VCaP (cell line): ENCODE measurements around the gene FNIP2.

Experiments
- H3K27ac ChIP-seq: fragments of 450-650 bp; 2 replicates; pipeline ENCODE4 v1.5.1; 2017
- TF ChIP-seq, protein P1 (sequence below): fragments of 450-650 bp; conservative IDR thresholded peaks from 2 replicates; pipeline ENCODE4 v1.5.1; 2017; ENCODE audit warnings: mild to moderate bottlenecking, moderate library complexity

Gene FNIP2

DNA sequence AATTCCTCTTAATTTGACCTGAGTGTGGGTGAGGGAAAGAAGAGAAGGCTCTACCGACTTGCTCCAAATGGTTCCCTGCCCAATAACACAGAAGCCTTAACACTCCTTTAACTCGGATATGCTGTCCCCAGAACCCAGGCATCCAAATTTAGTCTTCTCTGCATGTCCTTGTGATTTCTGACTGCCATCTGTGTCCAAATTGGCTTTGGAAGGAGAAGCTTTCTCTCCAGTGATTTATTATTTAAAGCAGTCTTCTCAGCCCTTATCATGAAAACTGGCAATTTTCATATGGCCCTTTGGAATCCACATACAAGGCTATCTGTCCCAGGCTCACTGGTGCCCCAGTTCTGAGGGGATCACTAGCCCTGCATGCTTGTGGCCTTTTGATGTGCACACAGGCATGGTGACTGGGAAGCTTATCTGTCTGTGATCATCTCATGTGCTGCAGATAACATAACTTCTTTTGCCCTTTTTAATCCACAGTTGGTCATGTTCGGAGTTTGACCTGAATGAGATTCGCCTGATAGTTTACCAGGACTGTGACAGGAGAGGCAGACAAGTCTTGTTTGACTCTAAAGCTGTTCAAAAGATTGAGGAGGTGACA lies 56.7 kb downstream of the FNIP2 start:
- peak overlapping the region; percentile 99 for H3K27ac ChIP-seq

DNA sequence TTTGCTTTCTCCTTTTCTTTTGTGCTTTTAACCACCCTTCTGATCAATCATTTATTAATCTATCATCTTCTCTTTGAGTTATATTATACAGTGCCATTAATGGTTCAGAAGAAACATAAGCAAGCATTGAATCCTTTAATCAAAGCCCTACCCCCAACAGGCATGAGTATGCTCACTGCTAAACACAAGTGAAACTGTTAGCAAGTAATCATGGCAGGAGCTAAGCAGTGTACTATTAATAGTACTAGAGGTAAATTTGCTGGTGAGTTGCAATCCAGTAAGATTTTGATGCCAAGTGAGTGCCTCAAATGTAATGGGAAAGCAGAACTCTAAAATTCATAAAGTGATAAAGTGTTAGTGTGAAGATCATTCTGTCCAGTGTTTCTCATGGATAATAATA lies 57.2 kb downstream of the FNIP2 start:
- TF ChIP-seq, protein P1, sequence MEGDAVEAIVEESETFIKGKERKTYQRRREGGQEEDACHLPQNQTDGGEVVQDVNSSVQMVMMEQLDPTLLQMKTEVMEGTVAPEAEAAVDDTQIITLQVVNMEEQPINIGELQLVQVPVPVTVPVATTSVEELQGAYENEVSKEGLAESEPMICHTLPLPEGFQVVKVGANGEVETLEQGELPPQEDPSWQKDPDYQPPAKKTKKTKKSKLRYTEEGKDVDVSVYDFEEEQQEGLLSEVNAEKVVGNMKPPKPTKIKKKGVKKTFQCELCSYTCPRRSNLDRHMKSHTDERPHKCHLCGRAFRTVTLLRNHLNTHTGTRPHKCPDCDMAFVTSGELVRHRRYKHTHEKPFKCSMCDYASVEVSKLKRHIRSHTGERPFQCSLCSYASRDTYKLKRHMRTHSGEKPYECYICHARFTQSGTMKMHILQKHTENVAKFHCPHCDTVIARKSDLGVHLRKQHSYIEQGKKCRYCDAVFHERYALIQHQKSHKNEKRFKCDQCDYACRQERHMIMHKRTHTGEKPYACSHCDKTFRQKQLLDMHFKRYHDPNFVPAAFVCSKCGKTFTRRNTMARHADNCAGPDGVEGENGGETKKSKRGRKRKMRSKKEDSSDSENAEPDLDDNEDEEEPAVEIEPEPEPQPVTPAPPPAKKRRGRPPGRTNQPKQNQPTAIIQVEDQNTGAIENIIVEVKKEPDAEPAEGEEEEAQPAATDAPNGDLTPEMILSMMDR: no peak
- H3K27ac ChIP-seq: peak overlapping the region; percentile 99

More for the DNA sequence above, 56.7 kb downstream of the FNIP2 start:
- TF ChIP-seq, protein P1: no peak

DNA sequence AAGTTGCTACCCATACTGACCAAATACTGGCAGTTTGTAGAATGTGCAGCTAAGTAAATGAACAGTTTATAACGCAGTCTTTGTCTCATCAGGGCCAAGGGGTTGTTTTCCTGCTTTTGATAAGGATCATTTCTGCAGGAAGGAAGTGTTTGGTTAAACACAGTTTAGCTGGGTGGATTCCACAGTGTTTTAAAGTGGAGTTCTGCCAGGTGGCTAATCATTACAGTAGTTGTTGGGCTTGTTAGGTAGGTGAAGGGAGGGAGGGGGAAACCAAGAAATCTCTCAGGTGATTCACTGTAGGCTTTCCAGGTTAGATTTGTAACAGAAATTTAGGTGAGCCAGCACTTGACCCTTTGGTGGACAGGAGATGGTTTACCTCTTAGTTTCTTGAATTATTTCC lies 58.1 kb downstream of the FNIP2 start:
- H3K27ac ChIP-seq: peak overlapping the region; percentile 99
- TF ChIP-seq, protein P1: no peak

DNA sequence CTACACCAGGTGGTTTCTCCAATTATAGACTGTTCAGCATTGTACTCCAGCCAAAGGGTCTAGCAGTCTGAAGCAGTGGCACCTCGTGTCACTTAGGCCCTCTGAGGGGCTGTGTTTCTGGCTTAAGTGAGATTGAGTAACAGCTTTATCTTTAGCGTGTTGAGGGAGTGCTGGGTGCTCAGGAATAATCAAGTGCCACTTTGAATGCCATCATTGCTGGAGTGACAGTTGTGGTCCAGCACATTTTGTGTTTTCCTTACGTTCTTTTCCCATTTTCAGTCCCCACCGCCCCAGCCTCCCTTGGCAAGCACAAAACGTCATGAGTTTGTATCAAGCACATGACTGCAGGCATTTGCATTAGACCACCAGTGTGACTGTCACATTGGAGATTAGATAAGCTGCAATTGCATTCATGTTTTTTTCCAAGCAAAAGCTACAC lies 58.7 kb downstream of the FNIP2 start:
- peak overlapping the region; percentile 99 for H3K27ac ChIP-seq
- TF ChIP-seq, protein P1: no peak

DNA sequence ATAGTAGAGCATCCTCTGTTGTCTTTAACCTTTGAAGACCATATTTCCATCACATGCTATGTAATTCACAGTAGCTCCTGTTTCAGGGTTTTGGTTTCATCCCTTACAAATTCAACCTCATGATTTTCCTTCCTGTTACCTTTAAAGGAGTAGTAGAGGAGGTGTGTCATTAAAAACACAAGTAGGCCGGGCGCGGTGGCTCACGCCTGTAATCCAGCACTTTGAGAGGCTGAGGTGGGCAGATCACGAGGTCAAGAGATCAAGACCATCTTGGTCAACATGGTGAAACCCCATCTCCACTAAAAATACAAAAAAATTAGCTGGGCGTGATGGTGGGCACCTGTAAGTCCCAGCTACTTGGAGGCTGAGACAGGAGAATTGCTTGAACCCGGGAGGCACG lies 59.3 kb downstream of the FNIP2 start:
- peak overlapping the region; percentile 99 for H3K27ac ChIP-seq

DNA sequence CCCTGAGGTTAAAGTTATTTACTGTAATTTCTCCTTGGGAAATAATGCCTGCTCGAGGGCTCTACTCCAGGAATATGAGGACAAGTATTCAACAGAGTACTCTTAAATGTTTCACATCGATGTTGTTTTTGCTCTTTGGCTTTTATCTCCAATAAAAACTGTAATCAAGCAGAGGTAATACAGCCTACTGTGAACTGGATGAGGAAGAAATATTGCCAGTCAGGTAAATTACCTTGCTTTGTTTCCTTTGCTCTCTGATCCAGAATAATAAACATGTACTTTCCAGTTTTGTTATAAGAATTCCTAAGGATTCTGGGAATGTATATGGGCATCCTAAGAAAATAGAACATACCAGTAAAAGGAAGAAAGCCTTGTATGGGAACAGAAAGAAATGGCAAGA lies 60.4 kb downstream of the FNIP2 start:
- TF ChIP-seq, protein P1: no peak
- H3K27ac ChIP-seq: peak overlapping the region; percentile 99

DNA sequence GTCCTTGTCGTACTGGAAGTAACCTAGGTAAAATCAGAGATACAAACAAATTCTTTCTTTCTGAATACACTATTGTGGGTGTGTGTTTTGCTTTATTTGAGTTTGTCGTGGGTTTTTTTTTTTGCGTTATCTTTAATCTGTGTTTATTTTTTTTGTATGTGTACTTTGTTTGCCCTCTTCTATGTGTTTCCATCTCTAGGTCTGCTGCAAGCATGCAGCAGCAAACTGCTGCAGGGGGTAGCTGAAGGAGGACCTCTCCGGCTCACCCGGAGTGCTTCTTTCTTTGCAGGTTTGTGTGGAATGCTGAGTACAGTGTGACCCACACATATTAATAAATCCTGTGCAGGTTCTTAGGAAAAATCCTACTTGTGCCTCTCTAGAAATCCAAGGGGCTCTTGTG lies 64.8 kb downstream of the FNIP2 start:
- TF ChIP-seq, protein P1: no peak
- H3K27ac ChIP-seq: peak overlapping the region; percentile 99

DNA sequence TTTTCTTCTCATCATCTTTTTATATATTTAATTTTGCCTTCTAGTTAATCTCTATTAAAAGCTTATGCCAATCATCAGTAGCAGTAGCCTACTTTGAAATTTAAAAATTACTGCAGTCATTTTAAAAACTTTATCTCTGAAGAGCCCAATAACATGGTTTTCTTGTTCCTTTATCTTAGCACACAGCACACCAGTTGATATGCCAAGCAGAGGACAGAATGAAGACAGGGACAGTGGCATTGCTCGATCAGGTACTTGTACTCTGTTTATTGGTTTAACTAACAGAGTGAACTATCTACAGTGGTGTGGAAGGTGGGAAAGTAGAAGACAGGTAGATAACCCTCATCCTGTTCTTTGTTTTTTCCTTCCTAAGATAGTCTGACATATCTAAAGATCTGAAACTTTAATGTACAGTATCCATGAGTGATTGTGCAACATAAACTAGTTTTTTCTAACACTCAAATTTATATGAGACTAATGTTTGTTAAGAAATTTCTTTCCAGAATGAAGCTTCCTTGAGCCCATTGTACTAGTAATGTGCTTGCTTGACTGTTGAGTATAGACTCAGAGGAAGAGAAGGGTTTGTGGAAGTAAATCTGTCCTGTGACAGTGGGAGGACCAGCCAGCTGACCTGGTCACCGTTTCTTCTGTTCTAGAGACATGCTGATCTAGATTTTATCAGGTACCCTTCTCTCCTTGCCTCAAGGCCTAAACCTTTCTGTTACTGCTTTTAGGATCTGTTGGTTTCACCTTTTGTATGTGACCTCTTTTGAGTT lies 66.6 kb downstream of the FNIP2 start:
- H3K27ac ChIP-seq: peak overlapping the region; percentile 99
- TF ChIP-seq, protein P1: no peak
